ENCODE measurements around the gene UBAP2.
"Not testable (repeated sequence)": the region's sequence is repeated elsewhere in the genome, so short reads cannot be mapped to it uniquely, and the experiment has no call there.

The UBAP2 gene

DNA sequence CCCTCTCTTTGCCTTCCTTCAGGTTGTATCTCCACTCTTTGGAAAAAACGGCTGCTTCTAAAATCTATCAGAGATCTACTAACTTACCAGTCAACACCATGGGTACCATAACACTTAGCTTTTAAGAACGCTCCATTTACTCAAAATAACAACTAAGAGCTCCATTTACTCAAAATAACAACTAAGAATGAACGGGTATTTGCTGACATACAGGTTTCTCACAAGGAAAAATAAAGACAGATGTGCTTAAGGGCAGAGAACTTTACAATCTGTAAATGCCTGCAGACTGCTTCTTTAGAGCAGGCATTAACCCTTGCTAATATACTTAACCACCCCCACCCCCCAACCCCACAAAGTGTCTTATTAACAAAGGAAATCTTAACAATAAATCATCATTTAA, 2.8 kb downstream of the UBAP2 start:
- no peaks in the 10 kb centered on the region; the same call in 1 of the 2 replicates for H3K9me3 ChIP-seq (ENCODE audit: insufficient read depth, low read depth, low read length)
- H3K36me3 ChIP-seq (ENCODE audit: insufficient read depth, low read length), result peaks cover 14% of the 10 kb centered on the region
- H3K27me3 ChIP-seq (ENCODE audit: insufficient read depth, low read length), result no peaks in the 10 kb centered on the region
- H3K4me1 ChIP-seq (ENCODE audit: insufficient read depth, low read length), result peaks cover 23% of the 10 kb centered on the region
- H3K27ac ChIP-seq (ENCODE audit: low read depth, low read length), result no peak overlapping the region
- no peak overlapping the region for H3K9ac ChIP-seq (ENCODE audit: low read depth, low read length)
- 89% methylated on average over 3 of the region's 3 CpGs for whole genome bisulfite sequencing
- H3K4me3 ChIP-seq (ENCODE audit: low read length), result no peak overlapping the region

DNA sequence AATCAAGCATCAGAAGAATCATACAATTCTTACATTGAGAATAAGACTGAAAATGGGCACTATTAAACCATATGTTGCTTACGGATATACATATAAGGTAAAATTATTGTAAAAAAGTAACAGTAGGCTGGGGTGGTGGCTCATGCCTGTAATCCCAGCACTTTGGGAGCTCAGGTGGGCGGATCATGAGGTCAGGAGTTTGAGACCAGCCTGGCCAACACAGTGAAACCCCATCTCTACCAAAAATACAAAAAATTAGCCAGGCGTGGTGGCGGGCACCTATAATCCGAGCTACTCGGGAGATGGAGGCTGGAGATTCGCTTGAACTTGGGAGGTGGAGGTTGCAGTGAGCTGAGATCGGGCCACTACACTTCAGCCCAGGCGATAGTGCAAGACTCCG, 6.6 kb downstream of the UBAP2 start:
- H3K9me3 ChIP-seq (ENCODE audit: insufficient read depth, low read depth, low read length); H3K4me1 ChIP-seq (ENCODE audit: insufficient read depth, low read length); H3K4me3 ChIP-seq (ENCODE audit: low read length); H3K9ac ChIP-seq (ENCODE audit: low read depth, low read length); H3K27me3 ChIP-seq (ENCODE audit: insufficient read depth, low read length); H3K27ac ChIP-seq (ENCODE audit: low read depth, low read length): not testable (repeated sequence)
- 98% methylated on average over 9 of the region's 10 CpGs for WGBS
- peaks cover 27% of the 10 kb centered on the region for H3K36me3 ChIP-seq (ENCODE audit: insufficient read depth, low read length)

GRCh38 chr9:34038851-34039250, 9.8 kb downstream of the UBAP2 start:
- H3K36me3 ChIP-seq (ENCODE audit: insufficient read depth, low read length), result peaks cover 23% of the 10 kb centered on the region
- H3K27me3 ChIP-seq (ENCODE audit: insufficient read depth, low read length); H3K4me1 ChIP-seq (ENCODE audit: insufficient read depth, low read length); H3K9ac ChIP-seq (ENCODE audit: low read depth, low read length); H3K27ac ChIP-seq (ENCODE audit: low read depth, low read length); H3K4me3 ChIP-seq (ENCODE audit: low read length); H3K9me3 ChIP-seq (ENCODE audit: insufficient read depth, low read depth, low read length): not testable (repeated sequence)
- 98% methylated on average over 37 of the region's 37 CpGs for WGBS

DNA sequence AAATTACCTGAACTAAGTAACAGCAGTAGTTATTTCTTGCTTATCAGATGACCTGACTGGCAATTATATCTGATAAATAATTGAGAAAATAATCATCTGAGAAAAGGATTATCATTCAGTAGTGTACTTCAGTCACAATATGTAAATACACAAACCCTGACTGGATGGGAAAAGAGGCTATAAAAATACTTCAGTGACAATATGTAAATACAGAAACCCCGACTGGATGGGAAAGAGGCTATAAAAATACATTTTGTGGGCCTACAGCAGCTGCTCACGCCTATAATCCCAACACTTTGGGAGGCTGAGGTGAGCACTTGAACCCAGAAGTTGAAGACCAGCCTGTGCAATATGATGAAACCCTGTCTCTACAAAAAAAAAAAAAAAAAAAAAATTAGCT, 11.1 kb downstream of the UBAP2 start:
- Histone ChIP-seq H3K4me1 (ENCODE audit: insufficient read depth, low read length) (no peaks in the 10 kb centered on the region), H3K36me3 (ENCODE audit: insufficient read depth, low read length) (peaks cover 16% of the 10 kb centered on the region), H3K27ac (ENCODE audit: low read depth, low read length) (no peak overlapping the region), H3K27me3 (ENCODE audit: insufficient read depth, low read length) (no peaks in the 10 kb centered on the region), H3K4me3 (ENCODE audit: low read length) (no peak overlapping the region), H3K9me3 (ENCODE audit: insufficient read depth, low read depth, low read length) (no peaks in the 10 kb centered on the region; the same call in 1 of the 2 replicates), H3K9ac (ENCODE audit: low read depth, low read length) (no peak overlapping the region)
- WGBS, result 95% methylated on average over 2 of the region's 2 CpGs

DNA sequence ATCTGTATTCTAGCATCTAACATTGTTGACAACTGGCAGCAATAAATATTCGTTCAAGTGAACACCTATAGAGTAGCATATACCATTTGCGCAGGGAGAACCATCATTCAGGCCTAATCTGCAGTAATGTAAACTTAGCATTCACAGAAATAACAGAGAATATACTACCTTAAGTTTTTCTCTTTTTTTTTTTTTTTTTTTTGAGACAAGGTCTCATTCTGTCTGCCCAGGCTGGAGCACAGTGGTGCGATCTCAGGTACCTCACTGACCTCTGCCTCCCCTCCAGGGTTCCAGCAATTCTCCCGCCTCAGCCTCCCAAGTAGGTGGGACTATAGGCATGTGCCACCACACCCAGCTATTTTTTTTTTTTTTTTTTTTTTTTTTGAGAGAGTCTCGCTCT, 12.1 kb downstream of the UBAP2 start:
- Histone ChIP-seq H3K9ac (ENCODE audit: low read depth, low read length) (no peak overlapping the region), H3K27me3 (ENCODE audit: insufficient read depth, low read length) (no peaks in the 10 kb centered on the region), H3K4me1 (ENCODE audit: insufficient read depth, low read length) (no peaks in the 10 kb centered on the region), H3K4me3 (ENCODE audit: low read length) (no peak overlapping the region), H3K9me3 (ENCODE audit: insufficient read depth, low read depth, low read length) (no peaks in the 10 kb centered on the region; the same call in 1 of the 2 replicates), H3K36me3 (ENCODE audit: insufficient read depth, low read length) (peaks cover 24% of the 10 kb centered on the region), H3K27ac (ENCODE audit: low read depth, low read length) (no peak overlapping the region)
- WGBS, result 90% methylated on average over 5 of the region's 5 CpGs

- Histone ChIP-seq H3K36me3 (ENCODE audit: insufficient read depth, low read length) (peaks cover 21% of the 10 kb centered on the region), H3K4me3 (ENCODE audit: low read length) (no peak overlapping the region), H3K27ac (ENCODE audit: low read depth, low read length) (no peak overlapping the region), H3K9ac (ENCODE audit: low read depth, low read length) (no peak overlapping the region), H3K27me3 (ENCODE audit: insufficient read depth, low read length) (no peaks in the 10 kb centered on the region), H3K4me1 (ENCODE audit: insufficient read depth, low read length) (no peaks in the 10 kb centered on the region), H3K9me3 (ENCODE audit: insufficient read depth, low read depth, low read length) (no peaks in the 10 kb centered on the region; the same call in 1 of the 2 replicates)
- WGBS, result 83% methylated on average over 5 of the region's 5 CpGs
These were observed 13.0 kb downstream of the UBAP2 start for GRCh38 chr9:34035656-34036055.

DNA sequence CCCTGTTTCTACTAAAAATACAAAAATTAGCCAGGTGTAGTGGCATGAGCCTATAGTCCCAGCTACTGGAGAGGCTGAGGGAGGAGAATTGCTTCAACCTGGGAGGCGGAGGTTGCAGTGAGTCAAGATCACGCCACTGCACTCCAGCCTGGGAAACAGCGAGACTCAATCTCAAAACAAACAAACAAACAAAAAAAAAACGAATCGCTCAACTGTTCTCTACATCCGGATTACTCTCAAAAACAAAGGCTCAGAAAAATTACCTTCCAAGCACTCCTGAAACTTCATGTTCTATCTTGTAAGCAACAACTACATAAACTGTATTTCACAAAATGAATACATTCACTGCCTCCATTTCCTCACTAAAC, 14.0 kb downstream of the UBAP2 start:
- Histone ChIP-seq H3K36me3 (ENCODE audit: insufficient read depth, low read length) (peaks cover 16% of the 10 kb centered on the region), H3K9me3 (ENCODE audit: insufficient read depth, low read depth, low read length) (no peaks in the 10 kb centered on the region), H3K4me3 (ENCODE audit: low read length) (no peak overlapping the region), H3K9ac (ENCODE audit: low read depth, low read length) (0 out of 2 replicates have a peak overlapping the region, but pooled peaks have one; percentile 31), H3K27me3 (ENCODE audit: insufficient read depth, low read length) (no peaks in the 10 kb centered on the region), H3K27ac (ENCODE audit: low read depth, low read length) (no peak overlapping the region), H3K4me1 (ENCODE audit: insufficient read depth, low read length) (no peaks in the 10 kb centered on the region)
- WGBS, result 93% methylated on average over 6 of the region's 6 CpGs

DNA sequence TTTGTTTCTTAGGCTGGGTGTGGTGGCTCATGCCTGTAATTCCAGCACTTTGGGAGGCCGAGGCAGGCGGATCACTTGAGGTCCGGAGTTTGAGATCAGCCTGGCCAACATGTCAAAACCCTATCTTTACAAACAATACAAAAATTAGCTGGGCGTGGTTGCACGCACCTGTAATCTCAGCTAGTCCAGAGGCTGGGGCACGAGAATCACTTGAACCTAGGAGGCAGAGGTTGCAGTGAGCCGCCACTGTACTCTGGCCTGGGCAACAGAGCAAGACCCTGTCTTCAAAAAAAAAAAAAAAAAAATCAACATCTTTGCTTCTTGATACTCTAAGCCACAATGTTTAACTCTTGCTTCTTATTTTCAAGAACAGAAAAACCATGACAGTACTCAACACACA, 16.1 kb downstream of the UBAP2 start:
- Histone ChIP-seq H3K9me3 (ENCODE audit: insufficient read depth, low read depth, low read length) (no peaks in the 10 kb centered on the region), H3K9ac (ENCODE audit: low read depth, low read length) (no peak overlapping the region), H3K27me3 (ENCODE audit: insufficient read depth, low read length) (no peaks in the 10 kb centered on the region), H3K36me3 (ENCODE audit: insufficient read depth, low read length) (peaks cover 19% of the 10 kb centered on the region), H3K27ac (ENCODE audit: low read depth, low read length) (no peak overlapping the region), H3K4me3 (ENCODE audit: low read length) (no peak overlapping the region), H3K4me1 (ENCODE audit: insufficient read depth, low read length) (no peaks in the 10 kb centered on the region)
- 94% methylated on average over 7 of the region's 7 CpGs for WGBS

DNA sequence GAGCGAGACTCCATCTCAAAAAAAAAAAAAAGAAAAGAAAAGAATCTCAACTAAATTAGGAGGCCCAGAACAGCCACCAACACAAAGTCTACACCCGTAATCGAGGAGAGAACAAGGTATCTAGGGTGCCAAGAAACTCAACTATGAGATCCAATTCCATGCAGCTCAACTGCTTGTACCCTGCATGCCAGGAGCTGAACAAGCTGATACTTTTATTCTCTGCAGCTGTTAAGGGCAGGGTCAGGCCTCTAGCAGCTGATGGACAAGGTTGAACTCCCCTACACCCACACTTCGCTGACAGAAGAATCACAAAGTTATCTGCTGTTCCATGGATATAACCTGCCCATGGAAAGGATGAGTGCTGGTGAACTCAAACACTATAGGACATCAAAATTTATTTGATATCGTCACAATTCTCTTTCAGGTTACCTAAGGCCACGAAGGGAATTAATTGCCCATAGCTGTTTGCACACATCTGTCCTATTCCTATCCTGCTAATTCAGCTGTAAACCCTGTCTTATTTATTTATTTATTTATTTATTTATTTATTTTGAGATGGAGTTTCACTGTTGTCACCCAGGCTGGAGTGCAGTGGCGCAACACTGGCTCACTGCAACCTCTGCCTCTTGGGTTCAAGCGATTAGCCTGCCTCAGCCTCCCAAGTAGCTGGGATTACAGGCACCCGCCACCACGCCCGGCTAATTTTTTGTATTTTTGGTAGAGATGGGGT, 20.7 kb downstream of the UBAP2 start:
- Histone ChIP-seq H3K27me3 (ENCODE audit: insufficient read depth, low read length) (no peaks in the 10 kb centered on the region), H3K9ac (ENCODE audit: low read depth, low read length) (no peak overlapping the region), H3K9me3 (ENCODE audit: insufficient read depth, low read depth, low read length) (no peaks in the 10 kb centered on the region), H3K36me3 (ENCODE audit: insufficient read depth, low read length) (peaks cover 17% of the 10 kb centered on the region; the same call in 1 of the 2 replicates), H3K4me1 (ENCODE audit: insufficient read depth, low read length) (no peaks in the 10 kb centered on the region), H3K4me3 (ENCODE audit: low read length) (no peak overlapping the region), H3K27ac (ENCODE audit: low read depth, low read length) (no peak overlapping the region)
- 94% methylated on average over 11 of the region's 11 CpGs for WGBS

DNA sequence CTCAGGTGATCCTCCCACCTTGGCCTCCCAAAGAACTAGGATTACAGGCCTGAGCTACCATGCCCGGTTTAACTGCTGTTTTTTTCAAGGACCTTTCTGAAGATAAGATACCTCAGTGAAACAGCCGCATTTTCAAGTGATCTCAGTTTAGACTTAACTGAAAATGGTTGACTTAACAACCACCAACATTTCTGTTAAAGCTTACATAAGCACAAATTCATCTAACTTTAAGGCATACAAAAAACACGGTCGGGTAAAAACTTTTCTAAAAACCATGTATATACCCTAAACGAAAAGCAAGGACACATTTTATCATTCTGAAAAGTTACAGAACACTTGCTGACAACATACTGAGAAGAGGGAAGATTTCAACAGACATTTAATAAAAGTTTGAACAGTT, 22.9 kb downstream of the UBAP2 start:
- no peaks in the 10 kb centered on the region for H3K9me3 ChIP-seq (ENCODE audit: insufficient read depth, low read depth, low read length)
- H3K4me3 ChIP-seq (ENCODE audit: low read length), result no peak overlapping the region
- no peak overlapping the region for H3K27ac ChIP-seq (ENCODE audit: low read depth, low read length)
- WGBS, result 93% methylated on average over 5 of the region's 5 CpGs
- no peaks in the 10 kb centered on the region for H3K27me3 ChIP-seq (ENCODE audit: insufficient read depth, low read length)
- no peaks in the 10 kb centered on the region for H3K4me1 ChIP-seq (ENCODE audit: insufficient read depth, low read length)
- H3K9ac ChIP-seq (ENCODE audit: low read depth, low read length), result no peak overlapping the region
- peaks cover 6% of the 10 kb centered on the region; the same call in 1 of the 2 replicates for H3K36me3 ChIP-seq (ENCODE audit: insufficient read depth, low read length)

- Histone ChIP-seq H3K4me3 (ENCODE audit: low read length) (no peak overlapping the region), H3K9me3 (ENCODE audit: insufficient read depth, low read depth, low read length) (no peaks in the 10 kb centered on the region), H3K27ac (ENCODE audit: low read depth, low read length) (no peak overlapping the region), H3K27me3 (ENCODE audit: insufficient read depth, low read length) (no peaks in the 10 kb centered on the region), H3K4me1 (ENCODE audit: insufficient read depth, low read length) (no peaks in the 10 kb centered on the region), H3K9ac (ENCODE audit: low read depth, low read length) (no peak overlapping the region), H3K36me3 (ENCODE audit: insufficient read depth, low read length) (peaks cover 6% of the 10 kb centered on the region; the same call in 1 of the 2 replicates)
- no CpG with 5 or more reads among the region's 1 CpG for WGBS
These were observed 23.6 kb downstream of the UBAP2 start for GRCh38 chr9:34025062-34025461.

GRCh38 chr9:34024476-34024875, 24.2 kb downstream of the UBAP2 start:
- H3K36me3 ChIP-seq (ENCODE audit: insufficient read depth, low read length); H3K27me3 ChIP-seq (ENCODE audit: insufficient read depth, low read length); H3K4me3 ChIP-seq (ENCODE audit: low read length); H3K9ac ChIP-seq (ENCODE audit: low read depth, low read length); H3K27ac ChIP-seq (ENCODE audit: low read depth, low read length); H3K4me1 ChIP-seq (ENCODE audit: insufficient read depth, low read length); H3K9me3 ChIP-seq (ENCODE audit: insufficient read depth, low read depth, low read length): not testable (repeated sequence)
- WGBS, result 96% methylated on average over 9 of the region's 9 CpGs

Measured in HUES64 (cell line).